HCT116 (cell line): Measurements from ENCODE around the gene DMKN. TPM values are rescaled to one million over a fixed set of nuclear protein-coding genes. Genes with fewer than 3 reads are reported as not detected.

Source experiments
- ATAC-seq: fragments of 200-7000 bp; cut with Tn5 transposase; 2 replicates; pipeline ENCODE4 v1.9.1; 2020; ENCODE audit warnings: mild to moderate bottlenecking, moderate library complexity
- BruUV-seq: library from RNA; stranded (reverse); fragments of 400-500 nt; replicated peaks from 2 replicates; lab custom pipeline; 2021; lab: Mats Ljungman, UMichigan
- CTCF ChIA-PET: fragments of 300-600 bp; sonication (Branson Sonifier 250); formaldehyde crosslinking; loops from one replicate; lab custom pipeline; 2021; ENCODE audit warnings: antibody characterized with exemption; lab: Charles Lee
- POLR2A ChIA-PET: fragments of 300-600, 350-600 bp; sonication (Branson Sonifier 250); formaldehyde crosslinking; loops from one replicate; lab custom pipeline; 2021; ENCODE audit warnings: antibody characterized with exemption; lab: Charles Lee
- RAD21 ChIA-PET, 2 experiments: fragments of 300-600 bp; sonication (Branson Sonifier 250); formaldehyde crosslinking; loops; one replicate each; lab custom pipeline; 2023; ENCODE audit warnings: low total read pairs in 2 of 2; ENCODE audit not compliant: uncharacterized antibody in 2 of 2, unreplicated experiment in 2 of 2, low non-redundant PET in 1 of 2; lab: Charles Lee
- DNase-seq: peaks from one replicate; pipeline ENCODE4 v3.0.0-alpha.2; 2010; ENCODE audit warnings: low read depth, low spot score
- H2AFZ ChIP-seq: fragments of 200-600 bp; shearing (Covaris generic), sonication (generic); 2 replicates; pipeline ENCODE4 v1.6.1; 2017; ENCODE audit warnings: low read depth, mixed run types, mixed read lengths, antibody characterized with exemption, low read length; ENCODE audit not compliant: poor library complexity, severe bottlenecking
- H3K27ac ChIP-seq: 2 replicates; pipeline ENCODE4 v1.5.1; 2012; ENCODE audit warnings: low read depth, low read length
- H3K27me3 ChIP-seq: fragments of 200-600 bp; sonication (generic); 2 replicates; pipeline ENCODE4 v1.6.1; 2016; ENCODE audit warnings: mixed run types, low read length, mixed read lengths; ENCODE audit not compliant: insufficient read depth
- H3K36me3 ChIP-seq, 2 experiments: fragments of 200-500 bp in 1 of 2; fragments of 200-600 bp in 1 of 2; sonication (Bioruptor generic) in 1 of 2; sonication (generic) in 1 of 2; 2 replicates each; pipeline versions ENCODE4 v1.5.1 to v1.6.1; 2014 to 2016; ENCODE audit warnings: low read length in 2 of 2, inconsistent platforms in 1 of 2, mixed read lengths in 1 of 2, mixed run types in 1 of 2; ENCODE audit not compliant: insufficient read depth in 2 of 2, control insufficient read depth in 1 of 2
- H3K4me1 ChIP-seq, 2 experiments: fragments of 200-600 bp in 1 of 2; sonication (generic) in 1 of 2; 2 replicates each; pipeline versions ENCODE4 v1.5.1 to v1.6.1; 2012 to 2017; ENCODE audit warnings: low read length in 2 of 2, inconsistent platforms in 1 of 2, mild to moderate bottlenecking in 1 of 2, mixed read lengths in 1 of 2, mixed run types in 1 of 2, moderate library complexity in 1 of 2; ENCODE audit not compliant: insufficient read depth in 2 of 2, control insufficient read depth in 1 of 2
- H3K4me2 ChIP-seq: fragments of 200-600 bp; sonication (generic); 2 replicates; pipeline ENCODE4 v1.6.1; 2017; ENCODE audit warnings: mixed run types, low read length, mixed read lengths
- H3K4me3 ChIP-seq, 2 experiments: fragments of 200-600 bp in 1 of 2; sonication (generic) in 1 of 2; replicated peaks in 1 of 2; 2 replicates each; pipeline ENCODE4 v1.5.1; 2011 to 2016; ENCODE audit warnings: low read length in 2 of 2, control low read depth in 1 of 2, low read depth in 1 of 2, mild to moderate bottlenecking in 1 of 2, mixed read lengths in 1 of 2, mixed run types in 1 of 2
- H3K79me2 ChIP-seq: fragments of 200-600 bp; sonication (generic); 2 replicates; pipeline ENCODE4 v1.6.1; 2017; ENCODE audit warnings: mild to moderate bottlenecking, mixed run types, low read length, moderate library complexity, mixed read lengths; ENCODE audit not compliant: insufficient read depth
- H3K9ac ChIP-seq: fragments of 200-600 bp; sonication (generic); 2 replicates; pipeline ENCODE4 v1.6.1; 2016; ENCODE audit warnings: low read length, mixed read lengths
- H3K9me2 ChIP-seq: fragments of 200-600 bp; sonication (generic), shearing (Covaris generic); 2 replicates; pipeline ENCODE4 v1.6.1; 2017; ENCODE audit warnings: mixed run types, mild to moderate bottlenecking, moderate library complexity; ENCODE audit not compliant: insufficient read depth
- H3K9me3 ChIP-seq, 2 experiments: fragments of 200-500 bp in 1 of 2; fragments of 200-600 bp in 1 of 2; sonication (Bioruptor generic) in 1 of 2; sonication (generic) in 1 of 2; 2 replicates each; pipeline ENCODE4 v1.6.1; 2014 to 2017; ENCODE audit warnings: low read length in 2 of 2, mixed read lengths in 2 of 2, inconsistent platforms in 1 of 2, low read depth in 1 of 2, mild to moderate bottlenecking in 1 of 2, mixed run types in 1 of 2, moderate library complexity in 1 of 2; ENCODE audit not compliant: control insufficient read depth in 1 of 2, insufficient read depth in 1 of 2
- H4K20me1 ChIP-seq: fragments of 200-600 bp; sonication (generic), shearing (Covaris generic); 2 replicates; pipeline ENCODE4 v1.6.1; 2017; ENCODE audit warnings: mixed run types, mild to moderate bottlenecking, moderate library complexity; ENCODE audit not compliant: insufficient read depth
- ELF1 ChIP-seq: IDR thresholded peaks from 2 replicates; pipeline ENCODE4 v1.6.1; 2012; ENCODE audit warnings: low read depth, borderline replicate concordance
- EZH2 ChIP-seq: fragments of 200-600 bp; sonication (generic); IDR thresholded peaks from 2 replicates; pipeline ENCODE4 v1.6.1; 2017; ENCODE audit warnings: antibody characterized with exemption, mixed run types
- EZH2phosphoT487 ChIP-seq: fragments of 200-600 bp; IDR thresholded peaks from 2 replicates; pipeline ENCODE4 v1.6.1; 2018; ENCODE audit warnings: antibody characterized with exemption, borderline replicate concordance
- MAX ChIP-seq: IDR thresholded peaks from 2 replicates; pipeline ENCODE4 v1.6.1; 2012
- POLR2A ChIP-seq: IDR thresholded peaks from 2 replicates; pipeline ENCODE4 v1.7.0; 2011; ENCODE audit warnings: borderline replicate concordance; ENCODE audit not compliant: insufficient read depth, insufficient read length; ENCODE audit errors: extremely low read depth
- REST ChIP-seq: IDR thresholded peaks from 2 replicates; pipeline ENCODE4 v1.6.1; 2012; ENCODE audit warnings: low read depth
- SP1 ChIP-seq: IDR thresholded peaks from 2 replicates; pipeline ENCODE4 v1.6.1; 2012; ENCODE audit warnings: low read depth
- TCF7L2 ChIP-seq: IDR thresholded peaks from 2 replicates; pipeline ENCODE4 v1.7.0; 2011; ENCODE audit warnings: borderline replicate concordance, inconsistent platforms; ENCODE audit not compliant: insufficient read depth, insufficient read length; ENCODE audit errors: extremely low read depth
- intact Hi-C: fragments of 100-400 bp; cut with micrococcal nuclease; formaldehyde crosslinking; loops from 2 replicates; pipeline ENCODE4 v1.10.0; 2022
- total RNA-seq: library from RNA; stranded (reverse); gene quantifications from one replicate; pipeline ENCODE4 v1.2.1, GENCODE V29; 2021; ENCODE audit not compliant: unreplicated experiment

Gene DMKN
- total RNA-seq, 1 experiment from 2014 or later = 246 TPM

DNA sequence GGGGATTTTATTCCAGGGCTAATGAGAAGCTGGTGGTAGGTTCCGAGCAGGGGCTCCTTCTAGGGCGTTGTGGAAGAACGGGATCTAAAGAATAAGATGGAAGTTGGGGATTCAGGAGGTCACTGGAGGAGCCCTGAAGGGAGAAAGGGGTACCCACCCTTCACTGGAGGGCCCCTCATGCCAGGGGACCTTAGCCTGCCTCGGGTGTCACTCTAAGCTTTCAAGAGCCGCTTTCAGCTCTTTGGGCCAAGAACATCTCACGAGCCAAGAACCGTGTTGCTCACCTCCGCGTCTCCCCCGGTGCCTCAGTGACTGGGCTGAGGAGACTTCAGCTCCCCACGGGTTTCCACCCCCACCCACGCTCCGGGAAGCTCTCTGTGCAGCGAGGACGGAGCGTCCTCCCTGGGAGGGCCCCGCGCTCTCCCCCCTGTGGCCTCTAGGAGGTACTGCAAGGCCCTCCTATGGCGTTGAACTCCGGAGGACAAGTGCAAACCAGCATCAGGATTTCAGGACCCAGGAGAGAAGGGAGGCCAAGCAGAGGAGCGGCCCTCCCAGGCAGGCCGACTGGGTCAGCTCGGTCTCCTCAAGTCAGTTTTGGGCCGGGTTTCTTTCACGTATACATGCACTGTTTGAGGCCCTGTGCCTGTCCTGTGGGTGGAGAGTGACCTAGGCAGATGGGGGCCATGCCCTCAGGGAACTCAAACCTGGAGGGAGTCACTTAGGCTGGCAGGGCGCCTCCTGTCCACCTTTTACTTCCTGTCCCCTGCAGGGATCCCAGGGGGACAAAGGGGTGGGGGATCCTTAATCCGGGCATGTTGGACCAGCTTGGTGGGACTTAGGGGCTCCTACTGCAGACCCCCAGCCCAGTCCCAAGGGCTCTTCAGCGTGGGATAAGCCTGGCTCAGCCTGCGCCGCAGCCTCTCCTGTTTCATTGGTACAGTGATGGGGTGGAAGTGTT lies 18.1 kb downstream of the DMKN start (continued):
- TF ChIP-seq REST = no peak

GRCh38 chr19:35493971-35494370 lies 19.5 kb downstream of the DMKN start:
- POLR2A ChIA-PET = no interaction called here
- Histone ChIP-seq H3K79me2 (no peaks in the 10 kb centered on the region), H3K36me3 (peaks cover 4 to 6% of the 10 kb centered on the region in 2 experiments; a peak in 1 of 4 replicates), H3K4me1 (peaks cover 4 to 11% of the 10 kb centered on the region in 2 experiments; a peak in 3 of 4 replicates), H3K9me3 (no peaks in the 10 kb centered on the region), H4K20me1 (no peaks in the 10 kb centered on the region), H3K27me3 (no peaks in the 10 kb centered on the region; the same call in 1 of the 2 replicates), H3K27ac (no peak overlapping the region), H2AFZ (no peak overlapping the region), H3K9ac (no peak overlapping the region), H3K4me2 (no peak overlapping the region), H3K9me2 (no peaks in the 10 kb centered on the region), H3K4me3 (no peak overlapping the region)
- CTCF ChIA-PET = no interaction called here
- intact Hi-C loops = no loop called here
- RAD21 ChIA-PET = no interaction called here
- ATAC-seq (no peak), DNase-seq (no peak)
- TF ChIP-seq ELF1 (no peak), SP1 (no peak), MAX (no peak), EZH2phosphoT487 (no peak), EZH2 (no peak), POLR2A (no peak), TCF7L2 (no peak)
- BruUV-seq = no TSS peak
